HG03565 (cell line): ENCODE data around the gene NLRP6.

Experiments used
- ATAC-seq: cut with Tn5 transposase; IDR thresholded peaks from one replicate; pipeline ENCODE4 v1.9.1; 2021; ENCODE audit warnings: mild to moderate bottlenecking, moderate library complexity; ENCODE audit not compliant: unreplicated experiment

NLRP6 gene

GRCh38 chr11:255816-256215 lies 22.4 kb upstream of the NLRP6 start:
- no peak for ATAC-seq

- ATAC-seq = no peak
These were observed 21.1 kb upstream of the NLRP6 start for GRCh38 chr11:256952-257737.

- no peak for ATAC-seq
These were observed 20.3 kb upstream of the NLRP6 start for GRCh38 chr11:257766-258493.

- no peak for ATAC-seq
These were observed 18.8 kb upstream of the NLRP6 start for GRCh38 chr11:259413-259812.

- no peak for ATAC-seq
These were observed 16.6 kb upstream of the NLRP6 start for GRCh38 chr11:261624-262023.

GRCh38 chr11:266676-267439 lies 11.3 kb upstream of the NLRP6 start:
- no peak for ATAC-seq

- ATAC-seq = no peak
These were observed 10.7 kb upstream of the NLRP6 start for GRCh38 chr11:267491-267994.

- ATAC-seq = peak; percentile 28
These were observed 9.5 kb upstream of the NLRP6 start for GRCh38 chr11:268716-269145.

GRCh38 chr11:269146-269890 lies 8.9 kb upstream of the NLRP6 start:
- peak; percentile 75 for ATAC-seq

- ATAC-seq = no peak
These were observed 7.5 kb upstream of the NLRP6 start for GRCh38 chr11:270451-271318.

- no peak for ATAC-seq
These were observed 6.9 kb upstream of the NLRP6 start for GRCh38 chr11:271319-271715.

- ATAC-seq = no peak
These were observed 5.8 kb upstream of the NLRP6 start for GRCh38 chr11:272195-272930.

GRCh38 chr11:272931-273198 lies 5.3 kb upstream of the NLRP6 start:
- no peak for ATAC-seq

GRCh38 chr11:276219-276618 lies 2.0 kb upstream of the NLRP6 start:
- ATAC-seq = no peak

GRCh38 chr11:279040-279965 lies 1.1 kb downstream of the NLRP6 start:
- ATAC-seq = no peak

GRCh38 chr11:279966-280705 lies 1.9 kb downstream of the NLRP6 start:
- ATAC-seq = no peak

- no peak for ATAC-seq
These were observed 2.7 kb downstream of the NLRP6 start for GRCh38 chr11:280706-281485.
